Parathyroid adenoma (tissue), 2 donors: Measurements from ENCODE around the gene CFAP92.

Experiments used
- H2AFZ ChIP-seq: fragments of 300-600 bp; sonication (generic); one replicate; pipeline ENCODE4 v1.7.0; 2017; ENCODE audit warnings: antibody characterized with exemption, mild to moderate bottlenecking
- H3K27ac ChIP-seq: fragments of 300-600 bp; sonication (generic); one replicate; pipeline ENCODE4 v1.7.0; 2017
- H3K27me3 ChIP-seq: fragments of 300-600 bp; sonication (generic); one replicate; pipeline ENCODE4 v1.7.0; 2017; ENCODE audit warnings: low read length; ENCODE audit not compliant: control insufficient read depth, insufficient read depth
- H3K36me3 ChIP-seq: fragments of 300-600 bp; sonication (generic); one replicate; pipeline ENCODE4 v1.7.0; 2017; ENCODE audit warnings: low read length; ENCODE audit not compliant: control insufficient read depth, insufficient read depth
- H3K4me1 ChIP-seq: fragments of 300-600 bp; sonication (generic); one replicate; pipeline ENCODE4 v1.7.0; 2017; ENCODE audit warnings: control low read depth
- H3K4me2 ChIP-seq: fragments of 300-600 bp; sonication (generic); one replicate; pipeline ENCODE4 v1.7.0; 2017; ENCODE audit warnings: low read length
- H3K4me3 ChIP-seq: fragments of 300-600 bp; sonication (generic); one replicate; pipeline ENCODE4 v1.7.0; 2017; ENCODE audit warnings: low read depth, low read length
- H3K79me2 ChIP-seq: fragments of 300-600 bp; sonication (generic); one replicate; pipeline ENCODE4 v1.7.0; 2017; ENCODE audit warnings: control low read depth
- H3K9ac ChIP-seq: fragments of 300-600 bp; sonication (generic); one replicate; pipeline ENCODE4 v1.7.0; 2017; ENCODE audit warnings: mild to moderate bottlenecking
- H3K9me3 ChIP-seq: fragments of 300-600 bp; sonication (generic); one replicate; pipeline ENCODE4 v1.7.0; 2017; ENCODE audit warnings: low read length; ENCODE audit not compliant: control insufficient read depth
- CTCF ChIP-seq: fragments of 300-600 bp; sonication (generic); IDR thresholded peaks from one replicate; pipeline ENCODE4 v1.7.0; 2017; ENCODE audit warnings: antibody characterized with exemption, mild to moderate bottlenecking
- donor health status: primary hyperparathyroidism.

The CFAP92 gene

GRCh38 chr3:128861491-128861890 lies 132.4 kb downstream of the CFAP92 start:
- no peaks in the 10 kb centered on the region for H3K79me2 ChIP-seq
- no peak overlapping the region for H3K9ac ChIP-seq
- no peaks in the 10 kb centered on the region for H3K27me3 ChIP-seq
- no peak overlapping the region for H3K4me3 ChIP-seq
- H3K27ac ChIP-seq: no peak overlapping the region
- H3K4me2 ChIP-seq: no peak overlapping the region
- no peaks in the 10 kb centered on the region for H3K4me1 ChIP-seq
- H3K36me3 ChIP-seq: no peaks in the 10 kb centered on the region
- H2AFZ ChIP-seq: no peak overlapping the region
- H3K9me3 ChIP-seq: no peaks in the 10 kb centered on the region
- no peak for TF ChIP-seq CTCF
